H9 (cell line): ENCODE data around the gene C6orf62. TPM values are rescaled to one million over a fixed set of nuclear protein-coding genes. Genes with fewer than 3 reads are reported as not detected.

ENCODE experiments used
- DNase-seq: peaks from one replicate; pipeline ENCODE4 v3.0.0-alpha.2; 2017
- H2AFZ ChIP-seq: one replicate; pipeline ENCODE4 v1.6.1; 2013; ENCODE audit warnings: mild to moderate bottlenecking, low read length, control low read depth, moderate library complexity
- H2AK5ac ChIP-seq: 2 replicates; pipeline ENCODE4 v1.6.1; 2013; ENCODE audit warnings: low read length, control low read depth, mixed read lengths; ENCODE audit not compliant: insufficient read length
- H2BK120ac ChIP-seq: one replicate; pipeline ENCODE4 v1.6.1; 2013; ENCODE audit warnings: low read depth, mild to moderate bottlenecking, low read length, control low read depth, inconsistent platforms; ENCODE audit not compliant: poor library complexity, severe bottlenecking
- H2BK12ac ChIP-seq: 2 replicates; pipeline ENCODE4 v1.6.1; 2013; ENCODE audit warnings: low read length, control low read depth, mixed read lengths, low read depth; ENCODE audit not compliant: insufficient read length
- H2BK15ac ChIP-seq: 2 replicates; pipeline ENCODE4 v1.6.1; 2013; ENCODE audit warnings: low read depth, low read length, control low read depth
- H2BK20ac ChIP-seq: one replicate; pipeline ENCODE4 v1.6.1; 2013; ENCODE audit warnings: low read depth, mild to moderate bottlenecking, low read length, control low read depth, inconsistent platforms; ENCODE audit not compliant: poor library complexity, severe bottlenecking
- H2BK5ac ChIP-seq: 2 replicates; pipeline ENCODE4 v1.6.1; 2013; ENCODE audit warnings: low read length, control low read depth, mixed read lengths; ENCODE audit not compliant: insufficient read length
- H3K14ac ChIP-seq: 2 replicates; pipeline ENCODE4 v1.6.1; 2013; ENCODE audit warnings: low read length, control low read depth; ENCODE audit not compliant: insufficient read depth
- H3K18ac ChIP-seq: 2 replicates; pipeline ENCODE4 v1.6.1; 2013; ENCODE audit warnings: low read depth, mild to moderate bottlenecking, mixed read lengths, low read length, control low read depth; ENCODE audit not compliant: insufficient read length
- H3K23ac ChIP-seq: 2 replicates; pipeline ENCODE4 v1.6.1; 2013; ENCODE audit warnings: low read length, control low read depth, mixed read lengths, low read depth; ENCODE audit not compliant: insufficient read length
- H3K23me2 ChIP-seq: 2 replicates; pipeline ENCODE4 v1.6.1; 2013; ENCODE audit warnings: low read depth, mild to moderate bottlenecking, mixed read lengths, low read length, control low read depth; ENCODE audit not compliant: insufficient read length, poor library complexity, severe bottlenecking
- H3K27ac ChIP-seq: 2 replicates; pipeline ENCODE4 v1.5.1; 2013; ENCODE audit warnings: low read length, control low read depth, mixed read lengths, low read depth; ENCODE audit not compliant: insufficient read length
- H3K27me3 ChIP-seq: 2 replicates; pipeline ENCODE4 v1.6.1; 2013; ENCODE audit warnings: low read length, control low read depth, inconsistent platforms; ENCODE audit not compliant: insufficient read depth
- H3K4ac ChIP-seq: 2 replicates; pipeline ENCODE4 v1.6.1; 2013; ENCODE audit warnings: low read depth, mild to moderate bottlenecking, control low read depth, inconsistent platforms, low read length, moderate library complexity
- H3K4me1 ChIP-seq: 2 replicates; pipeline ENCODE4 v1.6.1; 2013; ENCODE audit warnings: low read length, control low read depth, inconsistent platforms; ENCODE audit not compliant: insufficient read depth
- H3K4me2 ChIP-seq: 2 replicates; pipeline ENCODE4 v1.6.1; 2013; ENCODE audit warnings: low read length, control low read depth, mixed read lengths; ENCODE audit not compliant: insufficient read length, insufficient read depth
- H3K56ac ChIP-seq: 2 replicates; pipeline ENCODE4 v1.6.1; 2013; ENCODE audit warnings: low read depth, mild to moderate bottlenecking, mixed read lengths, low read length, control low read depth; ENCODE audit not compliant: insufficient read length
- H3K79me1 ChIP-seq: 2 replicates; pipeline ENCODE4 v1.6.1; 2013; ENCODE audit warnings: low read depth, mild to moderate bottlenecking, moderate library complexity, low read length, control low read depth, inconsistent platforms; ENCODE audit not compliant: insufficient read depth, poor library complexity, severe bottlenecking
- H3K79me2 ChIP-seq: 2 replicates; pipeline ENCODE4 v1.6.1; 2013; ENCODE audit warnings: low read length, control low read depth, inconsistent platforms; ENCODE audit not compliant: insufficient read depth
- H3K9ac ChIP-seq: 2 replicates; pipeline ENCODE4 v1.6.1; 2013; ENCODE audit warnings: low read length, control low read depth, mixed read lengths; ENCODE audit not compliant: insufficient read length; ENCODE audit errors: extremely low read depth
- H3K9me3 ChIP-seq: one replicate; pipeline ENCODE4 v1.6.1; 2013; ENCODE audit warnings: low read depth, low read length, inconsistent platforms; ENCODE audit not compliant: control insufficient read depth
- H3T11ph ChIP-seq: one replicate; pipeline ENCODE4 v1.6.1; 2013; ENCODE audit warnings: mild to moderate bottlenecking, low read length, control low read depth, inconsistent platforms
- H4K20me1 ChIP-seq: one replicate; pipeline ENCODE4 v1.6.1; 2013; ENCODE audit not compliant: control insufficient read depth, insufficient read length, insufficient read depth
- H4K5ac ChIP-seq: 2 replicates; pipeline ENCODE4 v1.6.1; 2013; ENCODE audit warnings: low read depth, mild to moderate bottlenecking, mixed read lengths, low read length, control low read depth; ENCODE audit not compliant: insufficient read length
- H4K8ac ChIP-seq: replicated peaks from 2 replicates; pipeline ENCODE4 v1.6.1; 2013; ENCODE audit warnings: low read length, control low read depth, mixed read lengths, low read depth; ENCODE audit not compliant: insufficient read length
- H4K91ac ChIP-seq: 2 replicates; pipeline ENCODE4 v1.6.1; 2013; ENCODE audit warnings: low read depth, mild to moderate bottlenecking, moderate library complexity, mixed read lengths, low read length, control low read depth; ENCODE audit not compliant: insufficient read length
- H3K27ac Mint-ChIP-seq, 3 experiments: 2 replicates in 2 of 3; 3 replicates in 1 of 3; pipeline ENCODE4 v1.8.0; 2020 to 2021; ENCODE audit warnings: mixed read lengths in 3 of 3, mild to moderate bottlenecking in 1 of 3, moderate library complexity in 1 of 3
- H3K27me3 Mint-ChIP-seq: 2 replicates; pipeline ENCODE4 v1.8.0; 2021; ENCODE audit warnings: low read depth, mild to moderate bottlenecking, moderate library complexity, mixed read lengths
- H3K36me3 Mint-ChIP-seq, 3 experiments: 2 replicates in 2 of 3; 3 replicates in 1 of 3; pipeline ENCODE4 v1.8.0; 2020 to 2021; ENCODE audit warnings: low read depth in 3 of 3, mixed read lengths in 3 of 3; ENCODE audit not compliant: insufficient read depth in 1 of 3
- H3K4me1 Mint-ChIP-seq, 2 experiments: 2 replicates each; pipeline ENCODE4 v1.8.0; 2020; ENCODE audit warnings: mixed read lengths in 2 of 2
- H3K4me3 Mint-ChIP-seq, 2 experiments: 2 replicates in 1 of 2; 3 replicates in 1 of 2; pipeline ENCODE4 v1.8.0; 2020 to 2021; ENCODE audit warnings: mild to moderate bottlenecking in 2 of 2, mixed read lengths in 2 of 2, moderate library complexity in 1 of 2
- H3K9me3 Mint-ChIP-seq, 2 experiments: 2 replicates in 1 of 2; 3 replicates in 1 of 2; pipeline ENCODE4 v1.8.0; 2020; ENCODE audit warnings: mild to moderate bottlenecking in 2 of 2, mixed read lengths in 2 of 2, moderate library complexity in 1 of 2
- WGBS: extraction: QIAGEN DNeasy Blood & Tissue Kit; methylation state at CpG from one replicate; pipeline ENCODE4 v1.1.7; 2013; ENCODE audit warnings: missing lambda C conversion rate, low lambda C conversion rate, mixed read lengths; ENCODE audit not compliant: insufficient read length; ENCODE audit errors: extremely low coverage; 5-methylcytosine and 5-hydroxymethylcytosine counted together
- total RNA-seq: library from RNA; stranded (reverse); gene quantifications from 2 replicates; pipeline ENCODE4 v1.2.1, GENCODE V29; 2021
- TF ChIP-seq, protein P1 (sequence below): fragments of 200-600 bp; sonication (generic); conservative IDR thresholded peaks from 3 replicates; pipeline ENCODE4 v1.8.0; 2021; ENCODE audit warnings: antibody characterized with exemption, mild to moderate bottlenecking

The C6orf62 gene
- total RNA-seq, 1 experiment from 2014 or later, result 125 TPM

DNA sequence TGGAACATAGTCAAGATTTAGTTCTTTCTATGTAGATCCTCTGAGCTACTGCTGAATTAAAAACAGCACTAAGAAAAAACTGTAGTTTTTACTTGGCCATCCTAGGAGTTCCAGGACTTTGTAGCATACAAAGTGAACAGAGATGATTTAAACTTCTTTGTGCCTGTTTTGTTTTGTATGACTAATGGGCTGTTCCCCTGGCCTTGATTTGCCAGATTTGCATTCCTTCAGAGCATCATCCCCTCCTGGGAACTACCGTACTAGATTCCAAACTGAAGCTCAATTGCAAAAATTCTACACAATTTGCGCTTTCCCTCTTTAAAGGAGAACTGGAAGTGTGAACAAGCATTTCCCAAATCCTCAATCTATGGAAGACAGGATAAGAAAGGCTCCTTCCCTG is 29.0 kb downstream of the C6orf62 start:
- Histone ChIP-seq H3K23ac (no peak overlapping the region), H3K4me1 (no peaks in the 10 kb centered on the region), H3K27ac (no peak overlapping the region), H2BK120ac (no peak overlapping the region), H3K4ac (no peak overlapping the region), H4K91ac (no peak overlapping the region), H4K8ac (no peak overlapping the region), H3K9ac (no peak overlapping the region), H2BK12ac (no peak overlapping the region), H2AFZ (no peak overlapping the region), H3K27me3 (no peaks in the 10 kb centered on the region), H3K56ac (no peak overlapping the region), H3K79me1 (no peaks in the 10 kb centered on the region), H3K14ac (no peak overlapping the region), H2BK20ac (no peak overlapping the region), H2BK15ac (no peak overlapping the region), H3K4me2 (no peak overlapping the region), H3K9me3 (no peaks in the 10 kb centered on the region), H4K20me1 (no peaks in the 10 kb centered on the region), H2BK5ac (no peak overlapping the region), H3K18ac (no peak overlapping the region), H3T11ph (no peak overlapping the region), H4K5ac (no peak overlapping the region), H3K23me2 (no peaks in the 10 kb centered on the region), H2AK5ac (no peak overlapping the region), H3K79me2 (no peaks in the 10 kb centered on the region)
- TF ChIP-seq, protein P1, sequence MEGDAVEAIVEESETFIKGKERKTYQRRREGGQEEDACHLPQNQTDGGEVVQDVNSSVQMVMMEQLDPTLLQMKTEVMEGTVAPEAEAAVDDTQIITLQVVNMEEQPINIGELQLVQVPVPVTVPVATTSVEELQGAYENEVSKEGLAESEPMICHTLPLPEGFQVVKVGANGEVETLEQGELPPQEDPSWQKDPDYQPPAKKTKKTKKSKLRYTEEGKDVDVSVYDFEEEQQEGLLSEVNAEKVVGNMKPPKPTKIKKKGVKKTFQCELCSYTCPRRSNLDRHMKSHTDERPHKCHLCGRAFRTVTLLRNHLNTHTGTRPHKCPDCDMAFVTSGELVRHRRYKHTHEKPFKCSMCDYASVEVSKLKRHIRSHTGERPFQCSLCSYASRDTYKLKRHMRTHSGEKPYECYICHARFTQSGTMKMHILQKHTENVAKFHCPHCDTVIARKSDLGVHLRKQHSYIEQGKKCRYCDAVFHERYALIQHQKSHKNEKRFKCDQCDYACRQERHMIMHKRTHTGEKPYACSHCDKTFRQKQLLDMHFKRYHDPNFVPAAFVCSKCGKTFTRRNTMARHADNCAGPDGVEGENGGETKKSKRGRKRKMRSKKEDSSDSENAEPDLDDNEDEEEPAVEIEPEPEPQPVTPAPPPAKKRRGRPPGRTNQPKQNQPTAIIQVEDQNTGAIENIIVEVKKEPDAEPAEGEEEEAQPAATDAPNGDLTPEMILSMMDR, result no peak
- H3K36me3 Mint-ChIP-seq, result peaks cover 4 to 13% (median 8%) of the 10 kb centered on the region in 3 experiments; a peak in 5 of 7 replicates
- no peak overlapping the region for H3K4me3 Mint-ChIP-seq
- no CpG with 5 or more reads among the region's 2 CpGs for WGBS
- DNase-seq, result no peak
- H3K27me3 Mint-ChIP-seq, result no peaks in the 10 kb centered on the region; the same call in 1 of the 2 replicates
- no peak overlapping the region for H3K27ac Mint-ChIP-seq
- H3K9me3 Mint-ChIP-seq, result no peaks in the 10 kb centered on the region; a peak in 1 of 5 replicates
- peaks cover under 1 to 1% of the 10 kb centered on the region in 2 experiments; a peak in 3 of 4 replicates for H3K4me1 Mint-ChIP-seq
